SK-N-SH treated with all-trans-retinoic acid at 6 μM for 48 hours (cell line): ENCODE measurements around the gene MIEF2.

Source experiments
- BACH2 ChIP-seq: fragments of 250-450 bp; sonication (Bioruptor Pico); IDR thresholded peaks from 2 replicates; pipeline ENCODE4 v1.9.0; 2021; ENCODE audit warnings: mild to moderate bottlenecking, borderline replicate concordance
- OSR1 ChIP-seq: fragments of 250-450 bp; sonication (Bioruptor Pico); IDR thresholded peaks from 2 replicates; pipeline ENCODE4 v1.8.0; 2022; ENCODE audit warnings: moderate library complexity, mild to moderate bottlenecking, inconsistent platforms
- PATZ1 ChIP-seq: fragments of 250-450 bp; sonication (Bioruptor Pico); IDR thresholded peaks from 2 replicates; pipeline ENCODE4 v1.8.0; 2020; ENCODE audit warnings: mild to moderate bottlenecking, moderate library complexity, borderline replicate concordance
- POU6F1 ChIP-seq: fragments of 250-450 bp; sonication (Bioruptor Pico); IDR thresholded peaks from 2 replicates; pipeline ENCODE4 v1.8.0; 2021; ENCODE audit warnings: low read depth, mild to moderate bottlenecking, moderate library complexity, borderline replicate concordance
- TCF4 ChIP-seq: fragments of 250-450 bp; sonication (Bioruptor Pico); IDR thresholded peaks from 2 replicates; pipeline ENCODE4 v1.8.0; 2021; ENCODE audit warnings: mild to moderate bottlenecking, moderate library complexity, borderline replicate concordance
- ZFP30 ChIP-seq: fragments of 450-650 bp; formaldehyde crosslinking; IDR thresholded peaks from 2 replicates; pipeline ENCODE4 v1.5.0; 2022; ENCODE audit warnings: mild to moderate bottlenecking, moderate library complexity
- ZNF565 ChIP-seq: fragments of 450-650 bp; formaldehyde crosslinking; conservative IDR thresholded peaks from 2 replicates; pipeline ENCODE4 v1.5.0; 2020; ENCODE audit warnings: low read depth, mild to moderate bottlenecking, moderate library complexity
- TF ChIP-seq, protein P1 (sequence below): fragments of 250-450 bp; sonication (Bioruptor Pico); IDR thresholded peaks from 2 replicates; pipeline ENCODE4 v1.5.1; 2021; ENCODE audit warnings: mild to moderate bottlenecking, moderate library complexity

GRCh38 chr17:18218756-18219415, 41.6 kb upstream of the MIEF2 start:
- TF ChIP-seq ZFP30 (CRISPR knock-in tag) = no peak
- TF ChIP-seq POU6F1 = no peak
- no peak for TF ChIP-seq PATZ1
- no peak for TF ChIP-seq BACH2 (CRISPR knock-in tag)
- TF ChIP-seq, protein P1, sequence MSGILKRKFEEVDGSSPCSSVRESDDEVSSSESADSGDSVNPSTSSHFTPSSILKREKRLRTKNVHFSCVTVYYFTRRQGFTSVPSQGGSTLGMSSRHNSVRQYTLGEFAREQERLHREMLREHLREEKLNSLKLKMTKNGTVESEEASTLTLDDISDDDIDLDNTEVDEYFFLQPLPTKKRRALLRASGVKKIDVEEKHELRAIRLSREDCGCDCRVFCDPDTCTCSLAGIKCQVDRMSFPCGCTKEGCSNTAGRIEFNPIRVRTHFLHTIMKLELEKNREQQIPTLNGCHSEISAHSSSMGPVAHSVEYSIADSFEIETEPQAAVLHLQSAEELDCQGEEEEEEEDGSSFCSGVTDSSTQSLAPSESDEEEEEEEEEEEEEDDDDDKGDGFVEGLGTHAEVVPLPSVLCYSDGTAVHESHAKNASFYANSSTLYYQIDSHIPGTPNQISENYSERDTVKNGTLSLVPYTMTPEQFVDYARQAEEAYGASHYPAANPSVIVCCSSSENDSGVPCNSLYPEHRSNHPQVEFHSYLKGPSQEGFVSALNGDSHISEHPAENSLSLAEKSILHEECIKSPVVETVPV = no peak
- TF ChIP-seq TCF4 (CRISPR knock-in tag) = no peak
- no peak for TF ChIP-seq OSR1 (CRISPR knock-in tag)
- TF ChIP-seq ZNF565 (CRISPR knock-in tag) = no peak
